ENCODE results near the gene EFNA3.

The EFNA3 gene

DNA sequence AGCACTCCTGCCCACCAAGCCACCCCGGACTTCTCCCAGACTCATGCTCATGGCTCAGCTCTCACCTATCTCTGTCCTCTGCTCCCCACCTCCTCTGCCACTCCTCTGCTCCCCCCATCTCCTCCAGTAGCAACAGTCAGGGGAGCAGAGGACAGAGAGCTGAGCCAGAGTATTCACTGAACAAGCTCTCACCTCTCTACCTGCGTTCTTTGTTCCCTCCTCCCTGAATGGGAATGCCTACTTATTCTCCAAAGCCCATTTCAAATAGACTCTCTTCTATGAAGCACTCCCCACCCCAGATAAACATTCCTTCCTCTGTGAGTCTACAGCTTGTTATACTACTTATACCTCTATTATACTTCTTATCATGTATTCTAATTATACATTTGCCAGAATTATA lies 42.6 kb downstream of the EFNA3 start:
- Histone ChIP-seq H3K27me3 (ENCODE audit: control insufficient read depth, insufficient read depth, low read length) (peaks cover 41% of the 10 kb centered on the region), H3K4me3 (ENCODE audit: low read depth, low read length) (no peak overlapping the region), H3K27ac (ENCODE audit: low read depth, low read length) (no peak overlapping the region), H3K36me3 (ENCODE audit: control insufficient read depth, insufficient read depth, low read length) (no peaks in the 10 kb centered on the region), H3K9ac (ENCODE audit: low read depth, low read length) (no peak overlapping the region), H3K9me3 (ENCODE audit: control insufficient read depth, insufficient read depth, low read length) (no peaks in the 10 kb centered on the region), H3K4me1 (ENCODE audit: control insufficient read depth, insufficient read depth, low read length) (peaks cover 20% of the 10 kb centered on the region)

DNA sequence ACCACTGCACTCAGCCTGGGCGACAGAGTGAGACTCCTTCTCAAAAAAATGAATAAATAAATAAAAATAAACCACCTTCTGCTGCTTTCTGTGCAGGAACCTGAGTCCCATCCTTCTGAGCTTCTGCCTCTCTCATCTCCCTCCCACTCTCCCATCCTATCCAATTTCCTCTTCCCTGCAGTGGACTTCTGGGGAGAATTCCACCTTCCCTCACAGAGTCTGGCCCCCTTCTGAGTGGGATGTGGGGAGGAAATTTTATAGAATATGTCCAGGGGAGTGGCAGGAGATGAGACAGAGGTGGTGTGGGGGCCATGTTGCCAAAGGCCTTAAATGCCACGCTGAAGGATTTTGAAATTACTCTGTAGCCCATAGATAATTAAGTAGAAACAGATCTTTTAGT lies 43.7 kb downstream of the EFNA3 start:
- Histone ChIP-seq H3K27ac (ENCODE audit: low read depth, low read length) (no peak overlapping the region), H3K9ac (ENCODE audit: low read depth, low read length) (no peak overlapping the region), H3K4me3 (ENCODE audit: low read depth, low read length) (no peak overlapping the region), H3K27me3 (ENCODE audit: control insufficient read depth, insufficient read depth, low read length) (peaks cover 51% of the 10 kb centered on the region), H3K36me3 (ENCODE audit: control insufficient read depth, insufficient read depth, low read length) (no peaks in the 10 kb centered on the region), H3K9me3 (ENCODE audit: control insufficient read depth, insufficient read depth, low read length) (no peaks in the 10 kb centered on the region), H3K4me1 (ENCODE audit: control insufficient read depth, insufficient read depth, low read length) (peaks cover 27% of the 10 kb centered on the region)

GRCh38 chr1:155123801-155124200 lies 45.2 kb downstream of the EFNA3 start:
- no peaks in the 10 kb centered on the region for H3K9me3 ChIP-seq (ENCODE audit: control insufficient read depth, insufficient read depth, low read length)
- no peak overlapping the region for H3K9ac ChIP-seq (ENCODE audit: low read depth, low read length)
- H3K27ac ChIP-seq (ENCODE audit: low read depth, low read length), result no peak overlapping the region
- peaks cover 37% of the 10 kb centered on the region for H3K4me1 ChIP-seq (ENCODE audit: control insufficient read depth, insufficient read depth, low read length)
- H3K36me3 ChIP-seq (ENCODE audit: control insufficient read depth, insufficient read depth, low read length), result no peaks in the 10 kb centered on the region
- no peak overlapping the region for H3K4me3 ChIP-seq (ENCODE audit: low read depth, low read length)
- H3K27me3 ChIP-seq (ENCODE audit: control insufficient read depth, insufficient read depth, low read length), result peaks cover 65% of the 10 kb centered on the region

- Histone ChIP-seq H3K27me3 (ENCODE audit: control insufficient read depth, insufficient read depth, low read length) (peaks cover 71% of the 10 kb centered on the region), H3K9ac (ENCODE audit: low read depth, low read length) (no peak overlapping the region), H3K4me1 (ENCODE audit: control insufficient read depth, insufficient read depth, low read length) (peaks cover 47% of the 10 kb centered on the region), H3K4me3 (ENCODE audit: low read depth, low read length) (no peak overlapping the region), H3K27ac (ENCODE audit: low read depth, low read length) (no peak overlapping the region), H3K9me3 (ENCODE audit: control insufficient read depth, insufficient read depth, low read length) (no peaks in the 10 kb centered on the region), H3K36me3 (ENCODE audit: control insufficient read depth, insufficient read depth, low read length) (no peaks in the 10 kb centered on the region)
Observed at GRCh38 chr1:155124503-155125463, 46.1 kb downstream of the EFNA3 start.

GRCh38 chr1:155125511-155125945 lies 46.9 kb downstream of the EFNA3 start:
- H3K9ac ChIP-seq (ENCODE audit: low read depth, low read length), result no peak overlapping the region
- peaks cover 64% of the 10 kb centered on the region for H3K27me3 ChIP-seq (ENCODE audit: control insufficient read depth, insufficient read depth, low read length)
- H3K36me3 ChIP-seq (ENCODE audit: control insufficient read depth, insufficient read depth, low read length), result no peaks in the 10 kb centered on the region
- H3K27ac ChIP-seq (ENCODE audit: low read depth, low read length), result no peak overlapping the region
- peaks cover 52% of the 10 kb centered on the region for H3K4me1 ChIP-seq (ENCODE audit: control insufficient read depth, insufficient read depth, low read length)
- H3K4me3 ChIP-seq (ENCODE audit: low read depth, low read length), result peak overlapping the region; percentile 69
- H3K9me3 ChIP-seq (ENCODE audit: control insufficient read depth, insufficient read depth, low read length), result no peaks in the 10 kb centered on the region

DNA sequence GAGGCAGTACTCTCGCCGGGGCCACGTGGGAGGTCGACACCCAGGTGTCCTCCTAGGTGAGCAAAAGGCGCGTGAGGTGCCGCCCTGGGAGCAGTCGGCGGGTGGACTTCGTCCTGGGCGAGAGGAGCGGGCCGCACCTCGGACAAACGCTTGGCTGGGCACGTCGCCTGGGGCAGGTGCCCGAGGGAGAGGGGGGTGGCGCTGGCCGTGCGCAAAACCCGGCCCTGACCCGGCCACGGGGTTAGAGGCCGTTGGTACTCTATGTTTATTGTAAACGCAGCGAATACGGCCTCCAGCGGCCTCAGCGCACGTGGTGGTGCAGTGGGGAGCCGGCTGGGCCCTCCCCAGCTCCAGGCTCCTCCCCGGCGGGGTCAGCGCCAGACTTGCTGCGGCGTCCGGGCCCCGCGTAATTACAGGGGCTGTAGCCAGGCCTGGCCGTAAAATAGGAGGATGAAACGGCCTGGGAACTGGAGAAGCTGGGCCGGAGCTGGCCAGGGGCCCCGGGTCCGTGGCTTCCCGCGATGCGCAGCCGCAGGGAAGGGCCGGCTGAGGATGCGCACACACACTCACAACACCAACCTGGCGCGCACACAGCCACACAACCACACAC lies 47.4 kb downstream of the EFNA3 start:
- H3K4me1 ChIP-seq (ENCODE audit: control insufficient read depth, insufficient read depth, low read length), result peaks cover 57% of the 10 kb centered on the region
- peak overlapping the region; percentile 16 for H3K27ac ChIP-seq (ENCODE audit: low read depth, low read length)
- no peaks in the 10 kb centered on the region for H3K9me3 ChIP-seq (ENCODE audit: control insufficient read depth, insufficient read depth, low read length)
- H3K36me3 ChIP-seq (ENCODE audit: control insufficient read depth, insufficient read depth, low read length), result no peaks in the 10 kb centered on the region
- H3K4me3 ChIP-seq (ENCODE audit: low read depth, low read length), result peak overlapping the region; percentile 69
- H3K27me3 ChIP-seq (ENCODE audit: control insufficient read depth, insufficient read depth, low read length), result peaks cover 63% of the 10 kb centered on the region
- no peak overlapping the region for H3K9ac ChIP-seq (ENCODE audit: low read depth, low read length)

GRCh38 chr1:155126556-155127104 lies 48.0 kb downstream of the EFNA3 start:
- Histone ChIP-seq H3K36me3 (ENCODE audit: control insufficient read depth, insufficient read depth, low read length) (peaks cover 3% of the 10 kb centered on the region; the same call in 1 of the 2 replicates), H3K9ac (ENCODE audit: low read depth, low read length) (no peak overlapping the region), H3K4me1 (ENCODE audit: control insufficient read depth, insufficient read depth, low read length) (peaks cover 57% of the 10 kb centered on the region), H3K27ac (ENCODE audit: low read depth, low read length) (peak overlapping the region; percentile 48), H3K27me3 (ENCODE audit: control insufficient read depth, insufficient read depth, low read length) (peaks cover 59% of the 10 kb centered on the region), H3K9me3 (ENCODE audit: control insufficient read depth, insufficient read depth, low read length) (no peaks in the 10 kb centered on the region), H3K4me3 (ENCODE audit: low read depth, low read length) (peak overlapping the region; percentile 69)

- Histone ChIP-seq H3K27me3 (ENCODE audit: control insufficient read depth, insufficient read depth, low read length) (peaks cover 59% of the 10 kb centered on the region), H3K4me3 (ENCODE audit: low read depth, low read length) (peak within 1 kb of the TSS; percentile 69), H3K9me3 (ENCODE audit: control insufficient read depth, insufficient read depth, low read length) (no peaks in the 10 kb centered on the region), H3K36me3 (ENCODE audit: control insufficient read depth, insufficient read depth, low read length) (peaks cover 6% of the 10 kb centered on the region; the same call in 1 of the 2 replicates), H3K9ac (ENCODE audit: low read depth, low read length) (no peak within 1 kb of the TSS), H3K4me1 (ENCODE audit: control insufficient read depth, insufficient read depth, low read length) (peaks cover 57% of the 10 kb centered on the region), H3K27ac (ENCODE audit: low read depth, low read length) (peak within 1 kb of the TSS; percentile 48)
Observed at GRCh38 chr1:155127105-155127966, 48.7 kb downstream of the EFNA3 start, which contains the start of gene EFNA1. TSS of gene EFNA1 (plus strand) at chr1:155127876. CDS start at chr1:155127978, 102 bp downstream.

DNA sequence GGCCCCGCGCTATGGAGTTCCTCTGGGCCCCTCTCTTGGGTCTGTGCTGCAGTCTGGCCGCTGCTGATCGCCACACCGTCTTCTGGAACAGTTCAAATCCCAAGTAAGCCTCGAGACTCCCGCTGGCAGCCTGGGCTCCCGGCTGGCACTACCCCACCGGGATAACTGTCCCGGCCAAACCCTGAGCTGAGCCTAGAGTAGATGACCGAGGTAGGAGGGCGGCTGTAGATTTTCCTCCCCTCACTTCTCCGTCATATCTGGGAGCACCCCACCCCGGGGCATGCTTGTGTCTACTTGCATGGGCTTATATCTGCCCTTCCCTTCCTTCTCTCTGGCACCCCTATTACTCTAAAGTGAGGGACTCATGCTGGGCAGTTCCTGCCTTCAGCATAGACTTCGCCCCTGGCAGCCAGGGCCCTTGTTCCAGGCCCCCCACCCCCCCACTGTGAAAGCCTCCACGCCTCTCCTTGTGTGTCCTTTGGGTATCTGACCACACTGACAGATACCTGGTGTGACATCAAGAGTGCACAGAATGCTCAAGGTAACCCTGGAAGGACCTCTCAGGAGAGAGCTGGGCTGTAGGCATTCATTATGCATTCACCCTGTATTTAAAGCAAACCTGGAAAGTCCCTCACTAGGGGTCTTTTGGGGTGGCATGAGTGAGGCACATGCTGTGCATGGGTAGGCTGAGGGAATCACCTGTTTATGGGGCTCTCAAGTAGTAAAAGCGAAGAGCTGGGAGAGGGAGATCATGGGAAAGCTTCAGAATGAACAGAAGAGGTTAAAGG lies 49.5 kb downstream of the EFNA3 start:
- Histone ChIP-seq H3K36me3 (ENCODE audit: control insufficient read depth, insufficient read depth, low read length) (peaks cover 6% of the 10 kb centered on the region; the same call in 1 of the 2 replicates), H3K27ac (ENCODE audit: low read depth, low read length) (no peak overlapping the region), H3K27me3 (ENCODE audit: control insufficient read depth, insufficient read depth, low read length) (peaks cover 59% of the 10 kb centered on the region), H3K9ac (ENCODE audit: low read depth, low read length) (no peak overlapping the region), H3K9me3 (ENCODE audit: control insufficient read depth, insufficient read depth, low read length) (no peaks in the 10 kb centered on the region), H3K4me1 (ENCODE audit: control insufficient read depth, insufficient read depth, low read length) (peaks cover 57% of the 10 kb centered on the region), H3K4me3 (ENCODE audit: low read depth, low read length) (peak overlapping the region; percentile 69)

All from HUES48 (cell line).